Central memory CD4-positive, alpha-beta T cell (primary cell): ENCODE data around the gene ZNF628.

Experiments used
- DNase-seq: peaks from one replicate; pipeline ENCODE4 v3.0.0; 2022

The ZNF628 gene

DNA sequence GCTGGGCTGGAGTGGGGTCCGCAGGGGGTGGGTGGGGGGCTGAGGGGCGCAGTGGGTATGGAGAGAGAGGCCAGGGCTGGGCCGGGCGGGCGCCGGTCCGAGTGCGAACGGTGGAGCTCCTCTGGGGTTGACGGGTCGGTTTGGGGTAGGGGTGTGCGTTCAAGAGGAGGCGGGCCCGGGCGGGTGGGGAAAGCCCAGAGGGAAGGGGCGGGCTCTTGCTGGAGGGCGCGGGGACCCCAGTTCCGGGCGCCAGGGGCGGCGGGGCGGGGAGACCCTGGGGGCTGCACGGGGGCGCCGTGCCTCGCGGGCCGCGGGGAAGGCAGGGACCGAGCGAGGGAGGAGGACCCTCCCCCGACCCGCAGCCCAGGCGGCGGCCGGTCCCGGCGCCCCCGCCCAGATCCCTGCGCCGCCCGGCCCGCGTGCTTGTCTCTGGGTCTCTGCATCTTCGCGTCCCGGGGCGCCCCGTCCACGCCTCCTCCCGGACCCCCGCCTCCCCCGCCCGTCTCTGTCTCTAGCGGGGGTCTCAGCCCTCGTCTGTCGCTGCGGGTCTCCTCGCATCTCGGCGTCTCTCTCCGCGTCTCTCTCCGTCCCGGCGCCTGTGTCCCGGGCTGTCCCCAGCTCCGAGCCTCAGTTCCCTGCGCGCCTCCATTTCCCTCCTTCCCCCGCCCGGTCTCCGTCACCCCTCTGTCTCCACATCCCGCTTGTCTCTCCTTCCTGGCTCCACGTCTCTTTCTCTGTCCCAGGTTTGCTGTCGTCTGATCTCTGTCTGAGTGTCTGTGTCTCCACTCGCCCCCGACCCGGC lies 25.1 kb upstream of the ZNF628 start:
- no peak for DNase-seq

DNA sequence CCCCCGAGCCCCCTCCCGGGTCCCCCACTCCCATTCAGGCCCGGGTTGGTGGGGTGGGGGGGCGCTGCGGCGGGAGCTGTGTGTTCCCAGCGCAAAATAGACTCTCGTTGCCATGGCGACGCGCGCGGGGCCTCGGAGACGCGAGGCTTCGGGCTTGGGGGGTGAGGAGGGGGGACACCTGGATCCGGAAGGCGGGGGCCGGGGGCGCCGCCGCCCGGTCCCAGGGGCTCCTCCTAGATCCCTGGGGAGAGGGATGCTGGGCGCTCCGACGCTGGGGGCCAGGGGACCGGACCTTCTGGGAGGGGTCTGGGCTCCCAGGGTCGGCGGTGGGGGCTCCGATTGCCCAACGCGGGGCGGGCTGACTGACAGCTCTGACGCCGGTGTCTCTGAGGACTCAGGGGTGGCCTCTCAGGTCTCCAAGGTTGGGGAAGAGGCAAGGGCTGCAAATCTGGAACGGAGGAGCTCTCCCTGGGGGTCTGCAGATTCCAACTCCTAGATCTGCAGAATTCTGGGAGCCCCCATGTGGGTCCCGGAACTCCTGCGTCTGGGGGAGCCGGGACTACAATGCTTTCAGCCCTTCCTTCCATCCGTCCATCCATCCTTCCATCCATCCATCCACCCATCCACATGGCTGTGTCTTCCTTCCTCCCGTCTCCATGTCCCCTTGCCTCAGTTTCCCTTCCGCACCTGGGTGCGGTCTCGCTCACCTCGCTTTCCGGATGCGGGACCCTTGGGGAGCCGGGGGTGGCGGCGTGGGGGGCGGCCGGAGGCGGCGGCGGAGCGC lies 24.3 kb upstream of the ZNF628 start:
- DNase-seq, result no peak

DNA sequence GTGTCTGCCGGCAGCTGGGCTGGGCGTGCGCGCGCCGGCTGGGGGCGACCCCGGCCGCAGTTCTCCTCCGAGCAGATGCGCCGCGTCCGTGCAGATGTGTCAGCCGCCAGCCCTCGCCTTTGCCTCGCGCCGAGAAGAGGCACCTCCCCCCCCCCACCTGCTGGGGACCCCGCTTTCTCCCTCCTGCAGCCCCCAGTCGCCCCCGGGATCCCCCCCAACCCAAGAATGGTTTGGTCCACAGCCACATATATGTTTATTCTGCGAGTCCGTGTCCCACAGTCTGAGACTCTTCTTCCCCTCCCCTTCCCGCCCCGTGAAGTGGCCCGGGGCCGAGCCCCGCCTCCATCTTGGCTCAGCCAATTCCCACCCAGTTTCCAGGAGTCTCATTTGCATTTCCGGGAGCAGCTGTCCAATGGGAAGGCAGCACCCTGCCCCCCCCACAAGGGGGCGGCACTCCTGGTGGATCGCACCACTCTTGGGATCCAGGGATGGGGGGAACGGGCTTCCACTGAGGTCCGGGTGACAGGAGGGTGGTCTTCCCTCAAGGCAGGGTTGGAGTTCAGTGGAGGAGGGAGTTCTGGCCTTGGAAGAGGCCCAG lies 23.6 kb upstream of the ZNF628 start:
- DNase-seq, result no peak

DNA sequence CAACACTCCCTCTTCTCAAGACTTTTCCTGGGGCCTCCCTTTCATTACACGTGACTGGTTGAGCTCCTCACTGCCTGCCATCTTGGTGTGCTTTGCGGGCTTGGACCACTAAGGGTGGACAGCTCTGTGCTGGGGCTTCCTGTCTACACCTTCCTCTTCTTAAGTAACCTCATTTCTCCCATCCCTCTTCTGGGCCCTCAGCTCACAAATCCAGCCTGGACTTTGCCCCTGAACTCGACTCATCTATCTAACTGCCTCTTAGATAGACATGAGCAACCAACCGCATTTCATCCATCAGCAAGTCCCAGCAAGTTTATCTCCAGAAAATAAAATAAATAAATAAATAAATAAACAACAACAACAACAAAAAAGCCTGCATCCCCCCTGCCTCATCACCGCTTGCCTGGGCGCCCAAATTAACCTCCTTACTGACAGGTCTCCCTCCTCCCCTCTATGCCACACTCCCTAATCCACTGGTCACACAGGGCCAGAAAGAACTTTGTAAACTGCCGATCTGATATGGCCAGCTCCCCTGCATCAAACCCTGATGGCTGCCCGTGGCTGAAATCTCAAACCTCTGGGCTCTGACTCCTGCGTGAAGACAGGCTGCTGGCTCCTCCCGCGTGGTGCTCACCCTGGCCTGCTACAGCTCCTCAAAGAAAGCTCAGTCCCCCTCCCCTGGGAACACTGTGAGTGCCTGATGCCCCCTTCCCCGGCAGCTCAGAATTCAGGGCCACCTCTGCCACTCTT lies 22.7 kb upstream of the ZNF628 start:
- no peak for DNase-seq

DNA sequence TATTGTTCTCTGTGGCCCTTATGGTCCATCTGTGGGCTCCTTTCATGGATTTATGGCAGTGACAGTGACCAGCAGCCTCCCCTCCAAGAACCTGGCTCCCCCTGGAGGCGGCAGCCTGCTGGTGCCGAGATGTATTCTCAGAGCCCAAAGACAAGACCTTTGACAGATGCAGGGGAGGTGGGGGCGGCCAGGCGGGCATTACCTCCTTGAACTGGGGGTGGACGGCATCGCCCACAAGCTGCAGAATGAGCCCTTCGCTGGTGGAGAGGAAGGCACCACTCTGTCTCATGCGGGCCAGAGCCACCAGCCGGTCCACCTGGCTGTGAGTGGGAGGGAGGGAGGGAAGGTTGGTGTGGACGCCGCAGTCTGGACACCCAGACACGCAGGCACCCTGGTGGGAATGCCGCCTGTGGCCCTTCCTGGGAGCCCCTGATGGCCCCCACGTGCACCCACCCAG lies 21.6 kb upstream of the ZNF628 start:
- no peak for DNase-seq

DNA sequence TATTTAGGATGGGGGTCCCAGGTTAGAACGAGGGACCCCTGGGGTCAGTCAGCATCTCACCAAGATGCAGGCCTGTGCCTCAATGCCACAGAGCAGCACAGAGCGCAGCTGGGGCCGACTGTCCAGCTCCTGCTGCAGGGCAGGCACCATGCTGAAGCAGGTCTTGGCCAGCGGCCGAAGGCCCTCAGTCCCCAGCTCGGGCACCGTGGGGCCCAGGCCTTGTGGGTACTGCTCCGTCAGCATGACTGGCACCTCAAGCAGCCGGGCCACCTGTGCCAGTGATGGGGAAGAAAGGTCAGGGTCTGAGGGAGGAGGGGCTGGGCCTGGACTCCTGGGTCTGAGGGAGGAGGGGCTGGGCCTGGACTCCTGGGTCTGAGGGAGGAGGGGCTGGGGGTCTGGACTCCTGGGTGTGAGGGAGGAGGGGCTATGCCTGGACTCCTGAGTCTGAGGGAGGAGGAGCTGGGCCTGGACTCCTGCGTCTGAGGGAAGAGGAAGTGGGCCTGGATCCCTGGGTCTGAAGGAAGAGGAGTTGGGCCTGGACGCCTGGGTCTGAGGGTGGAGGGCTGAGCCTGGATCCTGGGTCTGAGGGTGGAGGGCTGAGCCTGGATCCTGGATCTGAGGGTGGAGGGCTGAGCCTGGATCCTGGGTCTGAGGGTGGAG lies 20.7 kb upstream of the ZNF628 start:
- DNase-seq, result no peak

DNA sequence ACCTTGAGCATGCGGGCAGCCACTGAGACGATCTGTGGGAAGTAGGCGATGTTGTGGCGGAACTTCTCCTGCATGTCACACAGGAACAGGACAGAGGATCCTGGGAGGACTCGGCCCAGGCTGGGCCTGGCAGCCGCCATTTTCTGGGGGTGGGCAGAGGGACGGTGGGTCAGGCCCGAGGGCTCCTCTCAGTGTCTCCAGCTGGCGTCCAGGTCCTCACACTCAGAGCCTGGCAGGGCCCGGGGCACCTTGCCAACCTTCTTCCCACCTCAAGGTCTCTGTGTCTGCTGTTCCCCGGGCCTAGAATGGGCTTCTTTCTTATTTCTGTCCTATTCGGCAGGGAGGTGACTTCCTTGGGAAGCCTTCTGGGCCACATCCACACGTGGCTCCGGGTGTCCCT lies 20.1 kb upstream of the ZNF628 start:
- no peak for DNase-seq

DNA sequence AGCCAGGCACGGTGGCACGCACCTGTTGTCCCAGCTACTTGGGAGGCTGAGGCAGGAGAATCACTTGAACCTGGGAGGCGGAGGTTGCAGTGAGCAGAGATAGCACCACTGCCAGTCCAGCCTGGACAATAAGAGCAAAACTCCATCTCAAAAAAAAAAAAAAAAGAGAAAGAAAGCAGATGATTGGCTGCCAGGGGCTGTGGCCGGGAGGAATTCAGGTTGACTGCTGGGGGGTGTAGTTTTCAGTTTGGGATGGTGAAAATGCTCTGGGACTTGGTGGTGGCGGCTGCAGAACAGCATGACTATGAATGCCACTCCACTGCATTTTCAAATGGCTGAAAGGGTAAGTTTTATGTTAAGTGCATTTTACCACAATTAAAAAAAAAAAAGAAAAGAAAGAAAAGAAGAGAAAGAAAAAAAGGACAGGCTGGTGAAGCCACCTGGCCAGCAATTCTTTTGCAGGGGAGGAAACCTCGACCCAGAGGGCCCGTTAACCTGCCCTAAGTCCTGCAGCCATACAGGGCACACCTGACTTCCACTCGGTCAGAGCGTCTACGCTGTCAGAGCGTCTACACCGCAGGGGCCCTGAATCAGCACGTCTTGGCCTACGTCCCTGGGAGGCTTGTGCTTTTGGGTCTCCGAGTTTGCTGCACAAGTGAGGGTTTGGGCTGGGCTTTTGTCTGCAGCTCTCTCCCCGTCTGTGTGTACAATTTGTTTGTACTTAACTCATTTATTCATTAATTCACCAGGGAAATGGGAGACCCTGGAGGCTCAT lies 18.5 kb upstream of the ZNF628 start:
- DNase-seq, result no peak

DNA sequence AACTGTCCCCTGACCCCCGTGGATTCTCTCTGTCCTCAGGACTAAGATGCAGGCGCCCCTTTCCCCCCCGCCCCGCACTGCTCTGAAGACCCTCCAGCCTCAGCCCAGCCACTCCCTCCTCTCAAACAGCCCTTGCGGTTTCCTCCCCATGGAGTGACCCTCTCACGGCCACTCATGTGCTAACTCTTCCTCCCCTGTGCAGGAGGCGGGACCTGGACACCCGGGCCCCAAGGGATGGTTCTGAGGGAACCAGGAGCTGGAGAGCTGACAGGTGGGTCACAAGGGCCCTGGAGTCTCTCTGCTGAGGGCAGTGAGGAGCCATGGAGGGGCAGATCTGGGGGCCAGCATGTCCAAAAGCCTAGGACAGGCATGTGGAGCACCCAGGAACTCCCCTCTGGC lies 16.9 kb upstream of the ZNF628 start:
- DNase-seq, result no peak

DNA sequence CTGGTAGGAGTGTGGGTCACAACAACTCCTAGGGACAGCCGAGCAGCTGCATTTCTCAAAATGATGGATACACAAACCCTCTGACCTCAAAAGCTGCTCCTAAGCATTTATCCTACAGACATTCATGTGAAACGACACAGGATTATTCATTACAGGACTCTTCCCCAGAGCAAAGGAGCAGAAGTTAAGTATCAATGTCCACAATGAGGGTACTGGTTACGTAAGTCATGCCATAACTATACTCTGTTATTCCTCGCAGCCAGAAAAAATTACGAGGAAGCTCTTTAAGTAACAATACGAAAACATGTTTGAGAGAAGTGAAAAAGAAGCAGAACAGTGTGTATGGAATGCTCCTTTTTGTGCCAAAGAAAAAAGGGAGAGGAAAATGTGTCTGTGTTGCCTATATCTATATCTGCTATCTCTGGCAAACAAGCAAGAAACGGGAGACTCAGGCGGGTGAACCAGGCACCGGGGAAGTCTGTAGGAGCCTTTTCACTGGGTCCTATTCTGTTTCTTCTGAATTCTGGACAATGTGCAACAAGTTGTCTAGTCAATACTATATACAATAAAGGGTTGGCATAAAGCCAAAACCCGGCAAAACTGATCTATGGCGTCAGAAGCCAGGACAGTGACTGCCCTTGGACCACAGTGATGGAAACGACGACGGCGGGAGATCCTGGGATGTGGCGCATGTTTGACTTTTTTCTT lies 16.3 kb upstream of the ZNF628 start:
- no peak for DNase-seq

DNA sequence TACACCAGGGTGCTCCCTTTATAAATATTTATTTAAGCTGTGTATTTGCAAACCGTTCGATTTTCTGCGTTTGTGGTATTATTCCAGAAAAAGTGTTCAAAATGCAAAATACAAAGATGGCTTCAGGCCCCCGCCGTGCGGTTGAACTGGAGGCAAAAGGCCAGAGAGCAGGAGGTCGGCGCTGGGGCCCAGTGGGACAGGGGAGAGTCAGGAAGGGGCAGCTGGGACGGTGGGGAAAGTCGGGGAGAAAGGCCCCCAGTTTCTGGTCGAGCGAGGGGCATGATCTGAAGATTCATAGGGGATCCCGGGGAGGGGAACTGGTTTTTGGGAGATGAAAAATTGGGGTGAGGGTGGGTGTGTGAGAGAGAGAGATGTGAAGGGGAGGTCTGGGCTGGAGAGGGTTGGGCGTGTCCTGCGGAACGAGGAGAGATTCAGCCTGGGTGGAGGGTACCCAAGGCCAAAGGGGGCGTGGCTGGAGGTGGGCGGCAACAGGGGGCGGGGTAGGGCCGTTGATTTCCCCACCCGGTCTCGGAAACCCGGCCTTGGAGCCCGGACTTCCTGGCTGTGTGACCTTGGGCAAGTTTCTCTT lies 15.7 kb upstream of the ZNF628 start:
- DNase-seq, result no peak

DNA sequence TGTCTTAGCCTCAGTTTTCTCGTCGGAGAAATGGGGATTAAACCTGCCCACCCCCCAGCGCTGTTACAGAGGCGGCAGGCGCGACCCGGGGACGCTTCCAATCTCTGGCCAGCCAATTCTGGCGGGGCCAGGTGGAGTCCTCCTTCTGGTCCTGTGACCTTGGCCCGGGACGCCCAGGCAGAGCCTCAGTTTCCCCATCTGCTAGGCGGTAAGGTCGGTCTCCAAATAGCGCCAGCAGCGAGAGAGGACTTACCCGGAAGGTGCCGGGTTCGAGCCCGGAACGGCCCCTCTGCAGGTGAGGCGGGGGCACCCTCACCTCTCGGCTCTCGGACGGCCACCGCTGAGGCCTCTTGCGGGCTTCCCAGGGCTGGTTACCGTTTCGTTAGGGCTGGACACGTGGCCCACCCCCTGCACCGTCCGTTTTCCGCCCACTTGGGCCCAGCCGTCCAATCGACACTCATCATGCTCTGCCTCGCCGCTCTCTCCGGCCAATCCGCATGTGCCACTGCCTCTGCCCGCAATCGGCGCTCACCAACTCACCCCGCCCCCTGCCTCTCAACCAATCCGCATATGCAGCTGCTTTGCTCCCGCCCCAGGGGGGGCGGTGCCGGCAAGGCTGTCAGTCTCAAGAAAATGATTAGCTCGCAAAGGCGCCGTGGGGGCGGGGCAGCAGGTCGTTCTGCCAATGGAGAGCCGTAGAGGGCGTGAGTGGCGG lies 15.0 kb upstream of the ZNF628 start, which contains the start of gene ISOC2:
TSS of gene ISOC2 (minus strand) at position 384 of the 715 bp plus-strand sequence. CDS start 5,156 bp downstream, outside the sequence.
- peak; percentile 100 for DNase-seq

DNA sequence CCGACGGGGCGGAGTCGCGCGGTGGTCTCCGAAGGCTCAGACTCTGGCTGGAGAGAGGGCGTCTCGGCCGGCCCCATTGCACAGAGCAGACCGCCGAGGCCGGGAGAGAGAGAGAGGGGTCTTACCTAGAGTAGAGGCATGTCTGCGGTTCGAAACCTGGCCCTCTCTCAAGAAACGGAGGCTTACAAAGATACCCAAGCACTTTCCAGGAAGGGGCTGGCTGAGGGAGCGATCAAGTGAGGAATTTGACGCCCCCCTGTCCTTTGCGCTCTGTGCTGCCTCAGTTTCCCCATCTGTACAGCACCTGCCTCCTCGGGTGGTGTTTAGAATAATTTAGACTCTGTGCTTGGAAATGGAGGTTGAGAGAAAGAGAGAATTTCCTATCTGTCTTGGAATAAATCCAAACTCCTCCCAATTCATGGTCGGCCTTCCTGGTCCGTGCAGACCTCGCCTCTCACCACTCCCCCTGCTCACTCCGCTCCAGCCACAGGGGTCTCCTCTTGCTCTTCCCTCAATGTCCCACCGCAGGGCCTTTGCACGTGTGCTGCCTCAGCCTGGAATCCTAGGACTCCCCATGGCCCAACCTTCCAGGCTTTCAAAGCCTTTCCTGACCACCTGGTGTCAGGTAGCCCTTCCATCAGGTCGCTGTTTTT lies 14.3 kb upstream of the ZNF628 start:
- no peak for DNase-seq

DNA sequence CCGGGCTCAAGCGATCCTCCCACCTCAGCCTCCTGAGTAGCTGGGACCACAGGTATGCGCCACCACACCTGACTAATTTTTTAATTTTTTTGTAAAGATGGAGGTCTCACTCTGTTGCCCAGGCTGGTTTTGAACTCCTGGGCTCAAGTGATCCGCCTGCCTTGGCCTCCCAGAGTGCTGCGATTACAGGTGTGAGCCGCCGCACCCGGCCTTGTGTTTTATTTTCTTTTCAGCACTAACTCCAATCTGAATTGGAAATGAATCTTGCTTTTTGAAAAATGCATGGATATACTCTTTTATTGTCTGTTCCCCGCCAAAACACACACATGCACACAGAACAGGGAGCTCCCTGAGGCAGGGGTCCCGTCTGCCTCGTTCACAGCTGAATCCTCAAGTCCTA lies 13.7 kb upstream of the ZNF628 start:
- no peak for DNase-seq

DNA sequence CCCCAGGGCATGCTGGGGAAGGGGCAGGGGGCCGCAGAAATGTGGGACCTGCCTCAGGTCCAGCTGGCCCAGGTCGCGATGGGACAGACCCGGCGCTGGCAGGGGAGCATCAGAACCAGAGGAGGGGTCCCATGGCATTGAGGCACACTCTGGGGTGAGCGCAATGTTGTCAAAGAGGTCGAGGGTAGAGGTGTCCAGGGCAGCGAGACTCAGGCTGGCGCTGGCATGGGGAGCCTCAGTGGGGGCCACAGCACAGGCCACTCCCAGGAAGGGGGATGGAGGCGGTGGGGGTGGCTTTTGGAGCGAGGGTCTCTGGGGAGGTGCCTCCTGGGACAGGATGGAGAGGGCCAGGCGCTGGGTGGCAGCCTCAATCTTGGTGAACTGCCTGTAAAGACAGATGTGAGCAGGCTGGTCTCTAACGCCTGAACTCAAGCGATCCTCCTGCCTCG lies 12.8 kb upstream of the ZNF628 start:
- no peak for DNase-seq

DNA sequence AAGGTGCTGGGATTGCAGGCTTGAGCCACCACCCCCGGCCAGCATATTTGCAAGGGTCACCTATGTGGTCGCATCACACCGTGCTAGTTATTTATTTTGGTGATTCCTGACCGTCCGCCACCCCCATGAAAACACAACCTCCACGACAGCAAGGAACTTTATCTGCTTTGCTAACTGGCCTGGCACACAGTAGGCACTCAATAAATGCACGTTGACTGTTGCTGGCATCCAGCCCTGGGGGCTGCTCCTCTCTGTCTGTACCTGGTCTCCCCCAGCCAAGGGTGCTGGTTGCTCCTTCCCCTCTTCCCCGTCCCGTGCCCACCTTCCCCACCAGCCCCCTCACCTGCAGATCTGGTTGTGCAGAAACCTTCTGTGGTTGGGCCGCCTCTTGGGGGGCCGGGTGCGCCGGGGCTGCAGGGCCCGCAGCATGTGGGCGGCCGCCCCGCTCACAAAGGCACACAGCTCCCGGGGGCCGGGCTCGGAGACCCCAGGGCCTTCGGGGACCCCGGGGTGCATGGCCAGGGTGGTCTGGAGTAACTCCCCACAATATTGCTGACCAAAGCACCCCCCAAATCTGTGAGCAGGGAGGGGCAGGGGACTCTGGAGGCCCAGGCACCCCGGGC lies 12.3 kb upstream of the ZNF628 start:
- no peak for DNase-seq

DNA sequence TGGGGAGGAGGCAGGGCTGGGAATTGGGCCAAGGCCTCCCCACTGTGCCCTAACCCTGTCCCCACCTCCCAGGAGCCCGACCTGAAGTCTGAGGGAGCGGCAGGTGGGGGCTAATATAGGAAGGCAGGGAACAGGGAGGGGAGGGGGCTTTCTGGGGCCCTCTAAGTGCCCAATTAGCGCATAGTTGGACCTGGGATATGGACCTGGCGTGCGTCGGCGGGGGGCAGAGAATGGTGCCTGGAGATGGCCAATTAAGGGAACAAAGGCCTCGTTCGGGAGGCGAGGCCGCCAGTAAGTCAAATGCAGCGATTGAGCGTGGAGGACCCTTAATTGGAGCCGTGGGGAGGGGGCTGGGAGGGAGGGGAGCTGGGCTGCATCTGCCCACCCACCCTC lies 11.8 kb upstream of the ZNF628 start, which contains the start of gene C19orf85:
TSS of gene C19orf85 (minus strand) at position 90 of the 393 bp plus-strand sequence. CDS start 197 bp downstream, outside the sequence.
- no peak for DNase-seq

DNA sequence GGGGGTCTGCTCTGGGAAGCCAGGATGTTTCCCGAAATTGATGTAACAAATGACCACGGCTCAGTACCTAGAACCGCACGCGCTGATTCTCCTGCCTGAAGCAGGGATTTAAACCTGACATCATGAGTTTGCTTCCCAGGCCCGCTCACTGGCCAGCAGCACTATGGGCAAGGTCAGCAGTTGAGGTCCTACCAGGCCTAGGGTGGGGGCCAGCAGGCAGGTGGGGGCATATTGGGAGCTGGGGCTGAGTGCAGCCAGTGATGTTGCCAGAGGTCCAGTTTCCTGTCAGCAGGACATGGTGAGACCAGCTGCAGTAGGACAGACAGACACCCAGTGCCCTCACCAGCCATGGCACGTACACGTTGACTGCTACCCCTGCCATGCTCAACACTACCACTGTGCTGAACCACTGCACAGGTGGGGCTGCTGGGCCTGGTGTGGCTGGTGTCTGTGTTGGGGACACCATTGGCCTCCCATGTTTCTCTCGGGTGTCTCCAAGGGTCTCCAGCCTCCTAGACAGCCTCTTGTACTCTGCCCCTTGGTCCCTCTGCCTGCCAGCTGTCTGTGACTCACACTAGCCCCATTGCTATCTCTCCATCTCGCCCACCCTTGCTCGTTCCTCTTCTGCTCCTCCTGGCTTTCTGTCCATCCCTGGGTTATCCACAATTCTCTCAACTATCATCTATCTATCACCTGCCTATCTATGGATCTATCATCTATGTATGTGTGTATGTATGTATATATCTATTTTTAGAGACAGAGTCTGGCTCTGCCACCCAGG lies 10.8 kb upstream of the ZNF628 start:
- DNase-seq, result no peak
